Measurements from ENCODE around the gene SPPL2C. TPM values are rescaled to one million over a fixed set of nuclear protein-coding genes. Genes with fewer than 3 reads are reported as not detected.

SPPL2C gene
- total RNA-seq, 4 donors from 2014 or later: not detected

GRCh38 chr17:45819632-45820031 lies 25.0 kb upstream of the SPPL2C start:
- no peaks in the 10 kb centered on the region for H3K36me3 ChIP-seq
- WGBS: 82% methylated on average over 4 of the region's 6 CpGs
- H3K4me1 ChIP-seq: no peaks in the 10 kb centered on the region
- H3K9me3 ChIP-seq: no peaks in the 10 kb centered on the region
- H3K27me3 ChIP-seq: peaks cover 6% of the 10 kb centered on the region
- no peak for DNase-seq (ENCODE audit: low spot score in 2 of 2)
- no peak overlapping the region for H3K4me3 ChIP-seq
- no peak overlapping the region for H3K27ac ChIP-seq
- TF ChIP-seq CTCF (IDR thresholded peaks at IDR 0.05) (no peak), POLR2AphosphoS5 (IDR thresholded peaks at IDR 0.05) (no peak), POLR2A (IDR thresholded peaks at IDR 0.05) (no peak), EP300 (IDR thresholded peaks at IDR 0.05) (no peak)

- H3K9me3 ChIP-seq: no peaks in the 10 kb centered on the region
- 40% methylated on average over 1 of the region's 6 CpGs for WGBS
These were observed 24.5 kb upstream of the SPPL2C start for GRCh38 chr17:45820052-45820780.

GRCh38 chr17:45821147-45821546 lies 23.5 kb upstream of the SPPL2C start:
- DNase-seq (ENCODE audit: low spot score in 2 of 2): no peak
- H3K36me3 ChIP-seq: no peaks in the 10 kb centered on the region
- 95% methylated on average over 7 of the region's 9 CpGs for WGBS
- no peak overlapping the region for H3K4me3 ChIP-seq
- H3K27me3 ChIP-seq: peaks cover 6% of the 10 kb centered on the region
- H3K27ac ChIP-seq: no peak overlapping the region
- H3K9me3 ChIP-seq: no peaks in the 10 kb centered on the region
- TF ChIP-seq CTCF (IDR thresholded peaks at IDR 0.05): no peak
- TF ChIP-seq POLR2A (IDR thresholded peaks at IDR 0.05): no peak
- TF ChIP-seq EP300 (IDR thresholded peaks at IDR 0.05): no peak
- no peak for TF ChIP-seq POLR2AphosphoS5 (IDR thresholded peaks at IDR 0.05)
- no peaks in the 10 kb centered on the region for H3K4me1 ChIP-seq

More at GRCh38 chr17:45820052-45820780, 24.5 kb upstream of the SPPL2C start:
- TF ChIP-seq CTCF (IDR thresholded peaks at IDR 0.05) (no peak), POLR2AphosphoS5 (IDR thresholded peaks at IDR 0.05) (no peak), EP300 (IDR thresholded peaks at IDR 0.05) (no peak), POLR2A (IDR thresholded peaks at IDR 0.05) (no peak)
- H3K27ac ChIP-seq: no peak overlapping the region
- no peaks in the 10 kb centered on the region for H3K36me3 ChIP-seq
- no peak overlapping the region for H3K4me3 ChIP-seq
- no peak for DNase-seq (ENCODE audit: low spot score in 2 of 2)
- no peaks in the 10 kb centered on the region for H3K4me1 ChIP-seq
- peaks cover 6% of the 10 kb centered on the region for H3K27me3 ChIP-seq

GRCh38 chr17:45823598-45823997 lies 21.1 kb upstream of the SPPL2C start:
- H3K27me3 ChIP-seq: peaks cover 8% of the 10 kb centered on the region
- no peak for DNase-seq (ENCODE audit: low spot score in 2 of 2)
- no peak for TF ChIP-seq POLR2AphosphoS5 (IDR thresholded peaks at IDR 0.05)
- no peak for TF ChIP-seq EP300 (IDR thresholded peaks at IDR 0.05)
- H3K4me3 ChIP-seq: no peak overlapping the region
- WGBS: 65% methylated on average over 9 of the region's 10 CpGs
- H3K27ac ChIP-seq: no peak overlapping the region
- H3K9me3 ChIP-seq: no peaks in the 10 kb centered on the region
- no peaks in the 10 kb centered on the region for H3K4me1 ChIP-seq
- no peaks in the 10 kb centered on the region for H3K36me3 ChIP-seq

- Histone ChIP-seq H3K36me3 (no peaks in the 10 kb centered on the region), H3K4me3 (no peak overlapping the region), H3K9me3 (no peaks in the 10 kb centered on the region), H3K4me1 (no peaks in the 10 kb centered on the region), H3K27ac (no peak overlapping the region), H3K27me3 (peaks cover 10% of the 10 kb centered on the region)
- TF ChIP-seq CTCF (IDR thresholded peaks at IDR 0.05) (no peak), POLR2AphosphoS5 (IDR thresholded peaks at IDR 0.05) (no peak), EP300 (IDR thresholded peaks at IDR 0.05) (no peak), POLR2A (IDR thresholded peaks at IDR 0.05) (no peak)
- 84% methylated on average over 7 of the region's 7 CpGs for WGBS
- DNase-seq (ENCODE audit: low spot score in 2 of 2): no peak
These were observed 20.2 kb upstream of the SPPL2C start for GRCh38 chr17:45824475-45824874.
